Stimulated activated CD4-positive, alpha-beta T cell treated with anti-CD3 and anti-CD28 coated beads, Interleukin-4, amount 100 ng/mL, for 24 hours (primary cell): ENCODE measurements around the gene USP5.
A peak's percentile ranks its signal among the peaks of the same experiment; 100 is the strongest.
"Not testable (repeated sequence)": the region's sequence is repeated elsewhere in the genome, so short reads cannot be mapped to it uniquely, and the experiment has no call there.

ENCODE experiments used
- DNase-seq: peaks from one replicate; pipeline ENCODE4 v3.0.0-alpha.2; 2020

The USP5 gene

GRCh38 chr12:6843118-6843902 is 8.6 kb upstream of the USP5 start:
- no peak for DNase-seq

DNA sequence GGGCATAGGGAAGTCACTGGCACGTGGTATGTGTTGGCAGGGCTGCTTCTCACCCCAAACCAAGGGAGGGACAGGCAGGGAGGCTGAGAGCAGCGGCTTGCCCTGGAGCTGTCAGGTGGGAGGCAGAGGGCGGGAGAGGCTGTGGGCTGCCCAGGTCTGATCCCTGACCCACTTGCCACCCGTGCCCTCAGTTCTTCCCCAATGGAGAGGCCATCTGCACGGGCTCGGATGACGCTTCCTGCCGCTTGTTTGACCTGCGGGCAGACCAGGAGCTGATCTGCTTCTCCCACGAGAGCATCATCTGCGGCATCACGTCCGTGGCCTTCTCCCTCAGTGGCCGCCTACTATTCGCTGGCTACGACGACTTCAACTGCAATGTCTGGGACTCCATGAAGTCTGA is 6.6 kb upstream of the USP5 start:
- no peak for DNase-seq

DNA sequence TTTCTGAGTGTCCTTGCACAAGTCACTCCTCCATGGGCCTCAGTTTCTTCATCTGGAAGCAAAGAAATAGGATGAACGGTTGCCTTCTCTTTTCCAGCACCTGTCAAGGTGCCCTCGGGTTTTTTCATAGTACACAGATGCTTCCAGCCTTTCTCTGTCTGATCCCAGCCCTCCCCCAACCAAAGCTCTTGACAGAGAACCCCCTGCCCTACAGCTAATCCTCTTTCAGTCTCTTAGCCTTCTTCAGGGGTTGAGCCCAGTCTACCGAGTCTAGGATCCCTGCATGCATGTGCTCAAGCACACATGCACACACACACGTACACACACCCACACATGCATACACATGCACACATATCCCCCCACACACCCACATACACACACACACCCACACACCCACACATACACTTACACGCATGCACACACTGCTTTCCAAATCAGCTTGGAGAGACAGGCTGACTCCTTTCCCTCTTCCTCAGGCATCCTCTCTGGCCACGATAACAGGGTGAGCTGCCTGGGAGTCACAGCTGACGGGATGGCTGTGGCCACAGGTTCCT is 5.6 kb upstream of the USP5 start:
- no peak for DNase-seq

DNA sequence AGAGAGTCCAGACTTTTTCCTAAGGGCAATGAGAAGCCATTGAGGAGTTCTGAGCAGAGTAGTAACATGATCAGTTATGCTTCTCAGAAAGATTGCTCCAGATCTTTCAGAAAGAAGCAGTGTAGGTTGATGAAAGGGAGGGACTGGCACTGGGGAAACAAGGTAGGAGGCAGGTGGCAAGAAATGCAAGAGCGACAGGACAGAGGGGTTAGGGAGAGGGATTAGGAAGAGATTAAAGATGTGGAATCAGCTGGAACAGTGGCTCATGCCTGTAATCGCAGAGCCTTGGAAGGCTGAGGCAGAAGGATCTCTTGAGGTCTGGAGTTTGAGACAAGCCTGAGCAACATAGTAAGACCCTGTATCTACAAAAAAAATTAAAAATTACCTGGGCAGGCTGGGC is 4.3 kb upstream of the USP5 start:
- DNase-seq, result no peak

GRCh38 chr12:6849427-6849826 is 2.5 kb upstream of the USP5 start:
- no peak for DNase-seq

- no peak for DNase-seq
Observed at GRCh38 chr12:6849976-6850560, 1.9 kb upstream of the USP5 start.

DNA sequence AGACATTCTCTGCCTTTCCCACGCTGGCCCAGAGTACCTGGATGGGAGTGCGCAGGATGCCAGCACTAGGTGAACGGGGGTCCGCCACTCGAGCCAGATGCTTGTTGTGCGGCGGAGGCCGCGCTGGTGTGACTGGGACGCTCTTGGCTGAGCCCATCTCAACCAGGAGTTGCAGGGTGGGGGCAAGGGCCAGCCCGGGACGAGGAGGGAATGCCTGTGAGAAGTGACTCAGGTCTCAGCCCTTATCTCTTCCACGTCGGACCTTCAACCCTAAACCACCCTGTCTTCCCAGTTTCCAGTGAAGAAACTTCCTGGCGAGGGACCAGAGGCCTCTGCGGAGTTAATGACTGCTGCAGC is 1.2 kb upstream of the USP5 start:
- DNase-seq, result no peak

DNA sequence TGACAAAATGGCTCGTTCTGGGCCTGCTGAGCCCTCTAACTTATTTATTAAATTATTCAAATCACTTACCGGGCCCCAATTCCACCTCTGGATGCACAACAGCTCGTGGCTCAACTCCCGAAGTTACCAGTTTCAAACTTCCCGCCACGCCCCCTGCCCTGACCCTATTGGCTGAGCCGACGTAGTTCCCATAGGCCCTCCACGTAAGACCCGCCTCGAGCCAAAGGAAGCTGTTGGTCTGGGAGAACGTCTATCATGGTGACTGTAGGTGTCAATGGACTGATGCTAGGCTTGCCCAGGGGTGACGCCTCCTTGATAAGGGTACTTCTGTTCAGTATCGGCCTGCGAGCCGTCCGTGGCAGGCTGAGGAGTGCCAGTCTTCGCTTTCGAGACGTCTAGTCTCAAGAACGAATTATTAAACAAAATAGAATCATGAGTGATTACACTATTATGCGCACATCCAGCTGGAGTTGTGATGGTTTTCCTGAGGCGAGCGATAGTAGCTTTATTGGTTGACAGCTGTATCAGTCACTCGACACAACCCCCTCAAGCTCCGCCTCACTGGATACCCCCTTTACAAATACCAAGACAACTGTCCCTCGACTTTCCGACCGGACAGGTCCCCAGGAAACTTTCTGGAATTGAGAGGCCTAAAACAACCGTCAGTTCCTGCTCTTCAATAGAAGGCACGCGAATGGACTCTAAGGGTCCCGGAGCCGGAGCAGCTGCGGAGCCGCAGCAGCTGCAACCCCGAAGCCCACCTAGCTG is 613 bp upstream of the USP5 start, which contains the start of gene CDCA3:
TSS of gene CDCA3 (minus strand) at position 134 of the 768 bp plus-strand sequence. CDS start 334 bp downstream, outside the sequence.
- DNase-seq, result peak; percentile 94

DNA sequence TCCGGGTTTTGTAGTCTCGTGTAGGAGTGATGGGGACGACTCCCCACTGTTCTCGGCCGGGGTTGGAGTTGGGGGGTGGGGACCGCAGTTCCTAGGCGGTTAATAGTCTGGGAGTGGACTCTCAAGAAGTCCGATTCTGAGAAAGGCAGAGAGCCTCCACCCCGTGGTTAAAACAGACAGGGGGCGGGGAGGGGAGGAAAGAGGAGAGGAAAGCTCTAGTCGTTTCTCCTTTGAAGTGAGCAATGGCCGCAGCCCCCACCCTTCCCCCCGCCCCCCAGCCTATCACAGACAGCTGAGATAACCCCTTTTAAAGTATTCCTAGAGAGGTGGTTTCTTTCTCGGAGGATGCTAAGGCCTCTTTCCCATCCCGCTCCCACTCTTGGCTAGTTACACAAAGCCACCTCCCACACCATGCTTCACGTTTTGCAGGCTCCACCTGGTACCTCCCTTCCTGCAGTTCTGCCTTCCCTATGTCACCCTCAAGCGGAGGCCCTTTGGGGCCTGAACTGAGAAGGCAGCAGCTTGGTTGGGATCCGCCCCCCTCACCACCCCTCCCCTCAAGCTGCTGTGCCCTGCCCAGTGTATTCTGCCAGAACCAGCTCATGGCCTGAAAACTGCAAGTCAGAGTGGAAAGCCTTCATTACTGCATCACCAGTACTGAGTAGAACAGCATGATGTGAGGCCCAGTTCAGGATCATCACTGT is 853 bp downstream of the USP5 start:
- peak; percentile 82 for DNase-seq

DNA sequence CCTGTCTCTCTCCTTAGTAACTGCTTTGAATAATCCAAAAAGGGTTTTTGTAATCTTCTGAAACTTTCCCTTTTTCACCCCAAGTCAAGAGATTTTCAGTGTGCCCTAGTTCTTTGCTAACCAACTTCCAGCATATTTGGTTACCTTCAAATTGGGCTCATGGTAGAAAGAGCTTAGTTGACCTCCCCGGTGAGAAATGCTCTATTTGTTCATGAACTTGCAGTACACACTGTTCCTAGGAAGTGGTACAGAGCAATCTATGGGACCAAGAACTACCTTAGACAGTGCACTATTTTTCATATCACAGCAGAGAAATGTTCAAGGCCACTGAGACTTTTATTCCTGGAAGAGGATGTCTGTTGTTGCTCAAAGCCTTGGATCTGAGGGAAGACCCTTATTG is 1.7 kb downstream of the USP5 start:
- DNase-seq, result no peak

DNA sequence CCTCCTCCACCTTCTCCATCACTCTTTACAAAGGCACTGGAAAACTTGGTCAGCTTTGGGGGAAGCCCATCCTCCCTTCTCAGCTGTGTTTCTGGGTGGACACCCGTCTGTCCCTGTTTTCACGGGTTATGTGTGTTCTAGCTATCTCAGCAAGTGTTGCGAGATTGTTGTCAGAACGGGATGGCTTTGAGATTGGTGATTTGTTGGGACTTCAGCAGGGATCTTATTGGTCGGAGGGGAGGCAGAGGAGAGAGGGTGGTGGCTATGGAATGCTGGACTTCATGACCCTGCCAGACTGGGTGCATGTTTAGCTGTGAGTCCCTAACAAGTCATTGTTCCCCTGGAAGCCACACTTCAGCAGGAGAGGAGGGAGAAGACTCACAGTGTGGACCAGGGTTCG is 2.1 kb downstream of the USP5 start:
- no peak for DNase-seq

DNA sequence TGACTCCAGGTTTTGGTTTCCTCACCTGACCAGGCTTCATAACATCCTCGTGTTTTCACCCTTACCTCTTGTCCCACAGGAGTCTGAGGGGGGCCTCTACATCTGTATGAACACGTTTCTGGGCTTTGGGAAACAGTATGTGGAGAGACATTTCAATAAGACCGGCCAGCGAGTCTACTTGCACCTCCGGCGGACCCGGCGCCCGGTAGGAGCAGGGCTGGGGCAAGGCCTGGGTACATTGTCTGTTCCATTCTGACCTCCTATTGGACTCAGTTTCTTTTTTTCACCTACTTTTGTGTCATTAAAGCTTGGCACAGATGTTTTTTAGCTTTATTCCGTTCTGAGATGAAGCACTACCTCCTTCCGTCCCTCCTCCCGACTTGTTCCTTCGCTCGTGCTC is 3.4 kb downstream of the USP5 start:
- DNase-seq, result no peak

- DNase-seq, result no peak
Observed at GRCh38 chr12:6858799-6859198, 6.8 kb downstream of the USP5 start.

DNA sequence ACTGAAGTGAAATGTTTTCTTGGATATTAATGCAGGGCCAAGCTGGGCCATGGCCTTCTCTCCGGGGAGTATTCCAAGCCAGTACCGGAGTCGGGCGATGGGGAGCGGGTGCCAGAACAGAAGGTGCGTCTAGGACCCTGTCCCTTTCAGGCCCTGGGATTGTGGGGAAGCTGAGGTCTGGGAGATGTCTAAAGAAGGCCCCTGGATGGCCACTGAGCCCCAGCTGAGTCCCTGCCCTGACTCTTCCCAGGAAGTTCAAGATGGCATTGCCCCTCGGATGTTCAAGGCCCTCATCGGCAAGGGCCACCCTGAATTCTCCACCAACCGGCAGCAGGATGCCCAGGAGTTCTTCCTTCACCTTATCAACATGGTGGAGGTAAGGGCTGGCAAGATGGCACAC is 8.2 kb downstream of the USP5 start:
- no peak for DNase-seq

GRCh38 chr12:6860942-6861341 is 9.0 kb downstream of the USP5 start:
- DNase-seq, result no peak

DNA sequence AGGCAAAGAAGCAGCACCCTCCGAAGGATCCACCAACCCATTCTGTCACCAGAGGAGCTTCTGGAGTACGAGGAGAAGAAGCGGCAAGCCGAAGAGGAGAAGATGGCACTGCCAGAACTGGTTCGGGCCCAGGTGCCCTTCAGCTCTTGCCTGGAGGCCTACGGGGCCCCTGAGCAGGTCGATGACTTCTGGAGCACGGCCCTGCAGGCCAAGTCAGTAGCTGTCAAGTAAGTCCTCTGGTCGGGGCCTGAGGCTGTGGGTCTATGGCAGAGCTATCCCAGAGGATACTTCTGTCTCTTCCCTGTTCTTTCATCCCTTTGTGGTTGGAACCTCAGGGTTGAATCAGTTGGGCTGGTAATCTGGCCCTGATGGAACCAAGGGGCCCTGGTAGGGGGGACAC is 9.4 kb downstream of the USP5 start:
- no peak for DNase-seq

- no peak for DNase-seq
Observed at GRCh38 chr12:6863033-6863432, 11.1 kb downstream of the USP5 start.

DNA sequence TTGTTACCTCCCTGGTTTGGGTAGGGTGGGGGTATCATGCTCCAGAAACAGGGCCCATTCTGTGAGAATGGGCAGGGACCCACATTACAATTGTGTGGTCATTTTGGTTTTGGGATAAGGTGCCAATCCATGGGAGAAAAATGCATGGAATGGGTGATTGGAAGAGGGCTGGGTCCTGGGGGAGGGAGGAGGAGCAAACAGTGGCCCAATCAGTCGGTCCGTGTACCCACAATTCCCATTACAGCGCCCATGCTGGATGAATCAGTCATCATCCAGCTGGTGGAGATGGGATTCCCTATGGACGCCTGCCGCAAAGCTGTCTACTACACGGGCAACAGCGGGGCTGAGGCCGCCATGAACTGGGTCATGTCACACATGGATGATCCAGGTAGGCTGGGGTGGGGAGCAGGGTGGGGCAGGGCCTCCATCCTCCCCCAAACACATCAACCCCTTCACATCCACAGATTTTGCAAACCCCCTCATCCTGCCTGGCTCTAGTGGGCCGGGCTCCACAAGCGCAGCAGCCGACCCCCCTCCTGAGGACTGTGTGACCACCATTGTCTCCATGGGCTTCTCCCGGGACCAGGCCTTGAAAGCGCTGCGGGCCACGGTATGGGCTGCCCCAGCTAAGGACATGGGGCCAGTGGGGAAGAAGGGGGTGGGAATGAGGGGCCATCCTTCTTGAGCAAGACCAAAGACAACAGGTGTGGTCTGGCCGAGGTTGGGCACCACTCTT is 11.8 kb downstream of the USP5 start:
- no peak for DNase-seq

GRCh38 chr12:6865307-6865706 is 13.4 kb downstream of the USP5 start:
- DNase-seq, result not testable (repeated sequence)

- no peak for DNase-seq
Observed at GRCh38 chr12:6866163-6866919, 14.4 kb downstream of the USP5 start.

DNA sequence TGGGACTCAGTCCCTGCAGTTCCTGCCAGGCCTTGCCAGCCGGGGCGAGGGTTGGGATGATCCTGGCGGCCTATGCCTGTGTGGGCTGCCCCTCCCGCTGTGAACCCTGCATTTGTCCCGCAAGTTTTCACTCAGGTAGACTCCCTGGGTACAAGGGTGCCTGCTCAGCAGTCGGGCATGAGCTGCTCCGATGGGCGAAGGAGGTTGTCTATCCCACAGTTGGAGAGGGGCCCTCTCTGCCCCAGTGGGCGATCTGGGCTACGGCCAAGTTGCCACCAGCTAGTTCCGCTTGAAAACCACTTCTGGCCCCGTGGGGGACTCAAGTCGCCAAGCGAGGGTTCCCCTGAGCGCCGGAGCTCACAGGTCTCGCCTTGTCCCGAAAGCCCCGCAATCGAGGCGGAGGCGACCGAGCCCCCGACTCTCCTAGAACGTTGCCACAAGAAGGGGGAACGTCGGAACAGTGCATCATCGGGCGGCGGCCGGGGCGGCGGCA is 15.0 kb downstream of the USP5 start:
- DNase-seq, result no peak
